Uterus (tissue), 4 donors: ENCODE measurements around the gene KDM8. TPM values are rescaled to one million over a fixed set of nuclear protein-coding genes. Genes with fewer than 3 reads are reported as not detected.

ENCODE experiments used
- DNase-seq, 2 donors: peaks; one replicate each; pipeline ENCODE4 v3.0.0-alpha.2; 2019 to 2020
- H3K27ac ChIP-seq, 2 donors: fragments of 200-600 bp; sonication (generic); 1 replicate in 1 of 2; 2 replicates in 1 of 2; pipeline ENCODE4 v1.5.1; 2016 to 2018
- H3K27me3 ChIP-seq, 2 donors: fragments of 200-600 bp; sonication (generic); one replicate each; pipeline ENCODE4 v1.5.1; 2018 to 2019; ENCODE audit warnings: control low read depth in 1 of 2
- H3K36me3 ChIP-seq, 2 donors: fragments of 200-600 bp; sonication (generic); one replicate each; pipeline ENCODE4 v1.5.1; 2019; ENCODE audit warnings: control low read depth in 1 of 2
- H3K4me1 ChIP-seq, 2 donors: fragments of 200-600 bp; sonication (generic); one replicate each; pipeline ENCODE4 v1.5.1; 2018 to 2019; ENCODE audit warnings: control low read depth in 1 of 2
- H3K4me3 ChIP-seq, 2 donors: fragments of 200-600 bp; sonication (generic); 1 replicate in 1 of 2; 2 replicates in 1 of 2; pipeline ENCODE4 v1.5.1; 2018 to 2019; ENCODE audit warnings: mild to moderate bottlenecking in 1 of 2
- H3K9me3 ChIP-seq, 2 donors: fragments of 200-600 bp; sonication (generic); one replicate each; pipeline ENCODE4 v1.5.1; 2019; ENCODE audit warnings: control low read depth in 1 of 2
- POLR2A ChIP-seq, 2 donors: fragments of 450-650 bp; IDR thresholded peaks; one replicate each; pipeline ENCODE4 v1.6.1; 2016; ENCODE audit warnings: antibody characterized with exemption in 2 of 2, mild to moderate bottlenecking in 1 of 2, moderate library complexity in 1 of 2
- intact Hi-C: fragments of 100-400 bp; cut with DNase I; formaldehyde crosslinking; loops from one replicate; pipeline ENCODE4 v1.15.1; 2023; ENCODE audit warnings: low total_unique reads
- total RNA-seq, 4 donors: library from RNA; depleted of rRNA in 3 of 4; stranded (reverse); fragments of >200 nt in 3 of 4; gene quantifications; one replicate each; pipeline versions ENCODE4 v1.1.0 to v1.2.4, GENCODE V29; 2014 to 2023
- TF ChIP-seq, protein P1 (sequence below), 4 experiments: fragments of 200-600 bp in 2 of 4; fragments of 450-650 bp in 2 of 4; sonication (generic) in 2 of 4; IDR thresholded peaks; one replicate each; pipeline ENCODE4 v1.5.1; 2016 to 2019; ENCODE audit warnings: antibody characterized with exemption in 4 of 4, mild to moderate bottlenecking in 2 of 4, moderate library complexity in 1 of 4
- donor health status: DM: yes; HTN: yes; CAD: no.

Gene KDM8
- total RNA-seq, 4 donors from 2014 or later, result 4.1 to 31.0 (median 11.5) TPM; not detected in 1

DNA sequence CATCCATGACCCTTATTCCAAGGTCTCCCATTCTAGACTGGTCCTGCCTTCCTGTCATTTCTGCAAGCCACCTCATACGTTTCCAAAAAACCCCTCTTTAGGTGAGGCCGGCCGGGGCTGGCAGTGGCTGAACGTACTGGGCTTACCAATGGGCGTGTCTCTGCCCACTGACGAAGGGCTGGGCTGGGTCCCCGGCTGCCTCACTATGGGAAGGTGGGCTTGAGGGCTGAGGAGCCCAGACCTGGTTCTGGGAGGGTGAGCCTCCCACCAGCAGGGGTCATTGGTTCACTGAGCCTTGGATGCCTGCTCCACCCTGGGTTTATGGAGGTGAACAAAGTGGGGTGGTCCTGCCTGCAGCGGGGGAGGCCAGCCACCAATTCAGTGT is 19.9 kb downstream of the KDM8 start:
- intact Hi-C loops, result no loop called here

DNA sequence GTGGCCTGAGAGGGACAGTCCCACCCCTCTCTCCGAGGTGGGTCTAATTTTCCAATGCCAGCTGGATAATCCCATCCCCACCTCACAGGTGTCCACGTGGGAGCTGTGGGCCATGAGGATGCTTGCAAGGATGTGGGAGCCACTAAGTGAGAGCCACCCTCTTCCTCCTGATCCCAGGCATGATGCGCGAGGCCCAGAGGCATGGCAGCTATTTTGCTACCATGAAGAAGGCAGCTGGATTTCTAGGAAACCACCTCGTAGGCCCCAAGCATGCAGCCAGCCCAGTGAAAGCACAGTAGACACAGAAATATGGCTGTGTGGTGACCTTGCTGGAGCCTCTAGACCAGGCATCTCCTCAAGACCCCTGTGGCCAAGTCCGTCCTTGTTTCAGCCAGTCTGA is 20.4 kb downstream of the KDM8 start:
- H3K27ac ChIP-seq, result peak overlapping the region in 1 of 2 donors; percentile 73
- H3K27me3 ChIP-seq, result no peaks in the 10 kb centered on the region
- no peaks in the 10 kb centered on the region for H3K9me3 ChIP-seq
- H3K36me3 ChIP-seq, result no peaks in the 10 kb centered on the region
- H3K4me3 ChIP-seq, result no peak overlapping the region
- TF ChIP-seq, protein P1, sequence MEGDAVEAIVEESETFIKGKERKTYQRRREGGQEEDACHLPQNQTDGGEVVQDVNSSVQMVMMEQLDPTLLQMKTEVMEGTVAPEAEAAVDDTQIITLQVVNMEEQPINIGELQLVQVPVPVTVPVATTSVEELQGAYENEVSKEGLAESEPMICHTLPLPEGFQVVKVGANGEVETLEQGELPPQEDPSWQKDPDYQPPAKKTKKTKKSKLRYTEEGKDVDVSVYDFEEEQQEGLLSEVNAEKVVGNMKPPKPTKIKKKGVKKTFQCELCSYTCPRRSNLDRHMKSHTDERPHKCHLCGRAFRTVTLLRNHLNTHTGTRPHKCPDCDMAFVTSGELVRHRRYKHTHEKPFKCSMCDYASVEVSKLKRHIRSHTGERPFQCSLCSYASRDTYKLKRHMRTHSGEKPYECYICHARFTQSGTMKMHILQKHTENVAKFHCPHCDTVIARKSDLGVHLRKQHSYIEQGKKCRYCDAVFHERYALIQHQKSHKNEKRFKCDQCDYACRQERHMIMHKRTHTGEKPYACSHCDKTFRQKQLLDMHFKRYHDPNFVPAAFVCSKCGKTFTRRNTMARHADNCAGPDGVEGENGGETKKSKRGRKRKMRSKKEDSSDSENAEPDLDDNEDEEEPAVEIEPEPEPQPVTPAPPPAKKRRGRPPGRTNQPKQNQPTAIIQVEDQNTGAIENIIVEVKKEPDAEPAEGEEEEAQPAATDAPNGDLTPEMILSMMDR (IDR thresholded peaks at IDR 0.05), result no peak
- no peak for TF ChIP-seq POLR2A (IDR thresholded peaks at IDR 0.05)
- intact Hi-C loops, result no loop called here
- no peak for DNase-seq
- H3K4me1 ChIP-seq, result peaks cover 0 to 7% of the 10 kb centered on the region in 2 donors

More for the DNA sequence above, 19.9 kb downstream of the KDM8 start:
- Histone ChIP-seq H3K27ac (peak overlapping the region in 1 of 2 donors; percentile 73), H3K9me3 (no peaks in the 10 kb centered on the region), H3K4me3 (no peak overlapping the region), H3K27me3 (no peaks in the 10 kb centered on the region), H3K4me1 (peaks cover 0 to 7% of the 10 kb centered on the region in 2 donors), H3K36me3 (no peaks in the 10 kb centered on the region)
- TF ChIP-seq, protein P1 (IDR thresholded peaks at IDR 0.05), result no peak
- no peak for TF ChIP-seq POLR2A (IDR thresholded peaks at IDR 0.05)
- no peak for DNase-seq

DNA sequence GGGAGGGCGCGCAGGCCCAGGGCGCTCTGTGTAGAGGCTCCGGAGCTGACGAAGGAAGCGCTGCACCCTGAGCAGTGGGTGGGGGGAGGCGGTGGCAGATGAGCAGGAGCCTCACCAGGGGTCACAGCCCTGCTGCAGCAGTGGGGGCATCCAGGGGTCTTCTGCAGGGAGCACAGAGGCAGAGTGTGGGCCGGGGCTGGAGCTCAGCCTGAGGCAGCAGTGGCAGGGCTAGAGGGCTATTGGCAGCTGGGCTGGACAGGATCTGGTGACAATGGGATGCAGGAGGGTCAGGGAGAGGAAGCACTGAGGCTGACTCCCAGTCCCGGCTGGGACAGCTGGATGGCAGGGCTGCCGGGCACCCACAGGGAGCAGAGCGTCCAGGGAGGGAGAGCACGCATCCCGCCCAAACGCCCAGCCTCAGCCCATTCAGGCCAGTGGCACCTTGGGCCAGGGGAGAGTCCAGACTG is 21.0 kb downstream of the KDM8 start:
- Histone ChIP-seq H3K4me1 (peaks cover 0 to 7% of the 10 kb centered on the region in 2 donors), H3K36me3 (no peaks in the 10 kb centered on the region), H3K9me3 (no peaks in the 10 kb centered on the region), H3K27ac (no peak overlapping the region), H3K27me3 (no peaks in the 10 kb centered on the region), H3K4me3 (no peak overlapping the region)
- no peak for TF ChIP-seq POLR2A (IDR thresholded peaks at IDR 0.05)
- TF ChIP-seq, protein P1 (IDR thresholded peaks at IDR 0.05), result no peak
- DNase-seq, result no peak
- intact Hi-C loops, result no loop called here

DNA sequence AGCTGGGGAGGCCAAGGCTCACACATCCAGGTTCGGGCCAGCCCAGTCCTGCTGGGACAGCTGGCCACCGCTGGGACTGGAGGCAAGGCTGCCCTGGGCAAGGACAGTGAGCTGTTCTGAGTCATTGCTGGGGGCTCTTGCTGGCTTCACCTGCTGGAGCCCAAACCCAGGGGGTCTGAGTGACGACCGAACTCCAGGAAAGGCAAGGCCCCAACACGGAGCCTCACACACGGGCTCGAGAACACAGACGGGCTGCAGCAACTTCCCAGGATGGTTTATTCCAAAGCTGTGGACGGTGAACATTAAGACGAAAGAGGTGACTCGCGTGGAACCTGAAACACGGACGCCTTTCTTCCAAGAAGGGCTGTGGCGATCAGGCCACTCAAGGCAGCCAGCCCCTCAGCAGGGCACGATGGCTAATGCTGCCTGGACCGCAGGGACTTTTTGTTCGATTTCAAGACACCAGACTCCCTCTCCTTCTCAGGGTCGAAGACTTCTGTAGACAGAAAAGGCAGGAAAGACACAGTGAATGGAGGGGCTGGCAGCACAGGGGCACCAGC is 21.5 kb downstream of the KDM8 start:
- no peaks in the 10 kb centered on the region for H3K9me3 ChIP-seq
- no peak overlapping the region for H3K27ac ChIP-seq
- no peaks in the 10 kb centered on the region for H3K27me3 ChIP-seq
- H3K36me3 ChIP-seq, result no peaks in the 10 kb centered on the region
- no peak overlapping the region for H3K4me3 ChIP-seq
- H3K4me1 ChIP-seq, result peaks cover 0 to 7% of the 10 kb centered on the region in 2 donors
- DNase-seq, result no peak
- TF ChIP-seq, protein P1 (IDR thresholded peaks at IDR 0.05), result no peak
- intact Hi-C loops, result no loop called here

DNA sequence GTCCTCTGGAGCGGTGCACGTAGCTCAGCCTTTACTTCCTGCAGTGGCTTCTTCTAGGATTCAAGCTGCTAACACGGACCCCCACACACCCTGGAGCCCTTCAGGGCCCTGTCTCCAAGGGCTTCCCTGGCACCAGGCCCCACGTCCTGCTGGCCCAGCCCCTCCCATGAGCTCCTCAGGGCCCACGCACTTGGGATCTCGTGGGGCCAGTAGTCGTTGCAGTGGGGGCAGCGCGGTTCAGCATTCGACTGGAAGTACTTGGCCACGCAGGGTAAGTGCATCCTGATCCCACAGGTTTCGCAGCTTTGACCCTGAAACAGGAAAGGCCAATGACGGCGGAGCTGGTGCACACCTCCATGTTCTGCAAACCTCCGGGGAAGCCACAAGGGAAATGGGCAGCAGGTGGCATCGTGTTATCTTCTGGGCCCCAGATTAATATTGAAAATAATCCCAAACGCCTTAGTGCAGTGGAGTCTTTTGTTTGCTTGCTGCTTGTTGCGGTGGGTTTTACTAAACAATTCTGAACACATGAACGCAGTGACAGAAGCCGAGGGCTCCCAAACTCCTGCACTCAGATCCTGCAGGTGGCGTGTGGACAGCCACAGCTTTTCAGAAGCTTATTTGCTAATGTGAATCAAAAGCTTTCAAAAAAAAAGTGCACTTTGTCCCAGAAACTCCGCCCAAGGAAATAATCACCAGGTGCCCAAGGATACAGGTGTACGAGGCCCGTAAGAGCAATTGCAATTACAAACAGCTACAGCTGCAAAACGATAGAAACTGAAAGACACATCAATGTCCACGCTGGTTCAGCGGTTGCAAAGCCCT is 22.4 kb downstream of the KDM8 start:
- no peak for TF ChIP-seq POLR2A (IDR thresholded peaks at IDR 0.05)
- TF ChIP-seq, protein P1 (IDR thresholded peaks at IDR 0.05), result no peak
- intact Hi-C loops, result no loop called here
- peaks cover 0 to 7% of the 10 kb centered on the region in 2 donors for H3K4me1 ChIP-seq
- no peak overlapping the region for H3K27ac ChIP-seq
- no peak for DNase-seq
- H3K9me3 ChIP-seq, result no peaks in the 10 kb centered on the region
- no peaks in the 10 kb centered on the region for H3K27me3 ChIP-seq
- no peaks in the 10 kb centered on the region for H3K36me3 ChIP-seq
- no peak overlapping the region for H3K4me3 ChIP-seq
